ENCODE results near the gene MREG.

Gene MREG

GRCh38 chr2:216002693-216003092 lies 10.7 kb downstream of the MREG start:
- TF ChIP-seq, protein P1, sequence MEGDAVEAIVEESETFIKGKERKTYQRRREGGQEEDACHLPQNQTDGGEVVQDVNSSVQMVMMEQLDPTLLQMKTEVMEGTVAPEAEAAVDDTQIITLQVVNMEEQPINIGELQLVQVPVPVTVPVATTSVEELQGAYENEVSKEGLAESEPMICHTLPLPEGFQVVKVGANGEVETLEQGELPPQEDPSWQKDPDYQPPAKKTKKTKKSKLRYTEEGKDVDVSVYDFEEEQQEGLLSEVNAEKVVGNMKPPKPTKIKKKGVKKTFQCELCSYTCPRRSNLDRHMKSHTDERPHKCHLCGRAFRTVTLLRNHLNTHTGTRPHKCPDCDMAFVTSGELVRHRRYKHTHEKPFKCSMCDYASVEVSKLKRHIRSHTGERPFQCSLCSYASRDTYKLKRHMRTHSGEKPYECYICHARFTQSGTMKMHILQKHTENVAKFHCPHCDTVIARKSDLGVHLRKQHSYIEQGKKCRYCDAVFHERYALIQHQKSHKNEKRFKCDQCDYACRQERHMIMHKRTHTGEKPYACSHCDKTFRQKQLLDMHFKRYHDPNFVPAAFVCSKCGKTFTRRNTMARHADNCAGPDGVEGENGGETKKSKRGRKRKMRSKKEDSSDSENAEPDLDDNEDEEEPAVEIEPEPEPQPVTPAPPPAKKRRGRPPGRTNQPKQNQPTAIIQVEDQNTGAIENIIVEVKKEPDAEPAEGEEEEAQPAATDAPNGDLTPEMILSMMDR (IDR thresholded peaks at IDR 0.05; ENCODE audit: low read depth, low read length, missing control alignments) = no peak
- no peak overlapping the region for H3K4me3 ChIP-seq (ENCODE audit: low read depth, low read length)
- in situ Hi-C loops (cut with HindIII; ENCODE audit: low pct_ligation_motif_present, low sequenced_read_pairs) = no loop called here
- H3K36me3 ChIP-seq (replicated peaks) = no peaks in the 10 kb centered on the region
- no peaks in the 10 kb centered on the region for H3K27me3 ChIP-seq (replicated peaks)
- H3K27ac ChIP-seq = no peak overlapping the region
- DNase-seq = no peak

- no peak overlapping the region for H3K27ac ChIP-seq
- TF ChIP-seq, protein P1 (IDR thresholded peaks at IDR 0.05; ENCODE audit: low read depth, low read length, missing control alignments) = no peak
- no peaks in the 10 kb centered on the region for H3K27me3 ChIP-seq (replicated peaks)
- H3K4me3 ChIP-seq (ENCODE audit: low read depth, low read length) = no peak overlapping the region
- in situ Hi-C loops (cut with HindIII; ENCODE audit: low pct_ligation_motif_present, low sequenced_read_pairs) = no loop called here
- no peaks in the 10 kb centered on the region for H3K36me3 ChIP-seq (replicated peaks)
- no peak for DNase-seq
These were observed 11.2 kb downstream of the MREG start for GRCh38 chr2:216002101-216002678.

DNA sequence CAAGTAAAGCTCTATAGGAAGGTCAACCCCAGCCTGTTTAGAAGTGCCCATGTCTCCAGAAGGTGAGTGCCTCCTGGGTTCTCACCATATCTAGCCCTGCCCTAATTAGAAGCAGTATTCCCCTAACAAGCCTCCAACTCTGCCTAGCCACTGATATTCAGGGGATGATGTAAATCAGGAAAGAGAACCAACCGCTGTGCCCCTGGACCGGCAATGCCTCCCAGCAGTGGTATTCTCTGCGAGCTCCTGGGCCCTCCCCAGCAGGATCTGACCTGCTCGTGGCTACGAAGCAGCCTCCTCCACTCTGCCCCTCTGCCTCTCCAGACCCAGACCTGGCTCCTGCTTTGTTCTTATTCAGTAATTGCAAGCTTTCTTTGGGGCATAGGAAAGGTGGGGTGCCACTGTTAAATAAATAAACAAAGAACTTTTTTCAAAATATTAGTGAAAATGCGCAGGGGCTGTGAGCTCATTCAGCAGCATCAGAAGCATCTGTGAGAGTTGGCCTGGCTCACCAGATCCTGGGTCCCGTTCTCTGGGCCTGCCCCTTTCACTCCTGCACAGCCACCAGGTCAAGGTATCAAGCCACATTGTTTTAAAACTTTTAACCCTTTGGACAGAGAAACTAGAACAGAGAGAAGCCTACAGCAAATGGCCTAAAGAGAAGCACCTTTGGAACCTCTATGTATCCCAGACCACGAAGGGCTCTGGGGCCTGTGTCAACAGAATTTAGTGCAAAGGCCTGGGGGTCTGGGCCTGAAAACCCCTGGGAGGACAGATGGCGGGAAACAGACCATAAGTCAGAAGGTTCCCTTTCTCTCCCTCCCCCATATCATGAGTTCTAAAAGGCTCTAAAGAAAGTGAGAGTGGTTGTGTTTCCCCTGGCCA lies 11.9 kb downstream of the MREG start:
- TF ChIP-seq, protein P1 (IDR thresholded peaks at IDR 0.05; ENCODE audit: low read depth, low read length, missing control alignments) = no peak
- Histone ChIP-seq H3K36me3 (replicated peaks) (no peaks in the 10 kb centered on the region), H3K27ac (no peak overlapping the region), H3K4me3 (ENCODE audit: low read depth, low read length) (no peak overlapping the region), H3K27me3 (replicated peaks) (no peaks in the 10 kb centered on the region)
- DNase-seq = no peak
- in situ Hi-C loops (cut with HindIII; ENCODE audit: low pct_ligation_motif_present, low sequenced_read_pairs) = no loop called here

GRCh38 chr2:215998636-215999035 lies 14.7 kb downstream of the MREG start:
- TF ChIP-seq, protein P1 (IDR thresholded peaks at IDR 0.05; ENCODE audit: low read depth, low read length, missing control alignments) = no peak
- Histone ChIP-seq H3K4me3 (ENCODE audit: low read depth, low read length) (no peak overlapping the region), H3K27ac (no peak overlapping the region), H3K27me3 (replicated peaks) (no peaks in the 10 kb centered on the region), H3K36me3 (replicated peaks) (no peaks in the 10 kb centered on the region)
- in situ Hi-C loops (cut with HindIII; ENCODE audit: low pct_ligation_motif_present, low sequenced_read_pairs) = no loop called here
- DNase-seq = no peak

GRCh38 chr2:215997219-215997618 lies 16.1 kb downstream of the MREG start:
- Histone ChIP-seq H3K27ac (no peak overlapping the region), H3K27me3 (replicated peaks) (no peaks in the 10 kb centered on the region), H3K4me3 (ENCODE audit: low read depth, low read length) (no peak overlapping the region), H3K36me3 (replicated peaks) (no peaks in the 10 kb centered on the region)
- no peak for DNase-seq
- TF ChIP-seq, protein P1 (IDR thresholded peaks at IDR 0.05; ENCODE audit: low read depth, low read length, missing control alignments) = no peak
- in situ Hi-C loops (cut with HindIII; ENCODE audit: low pct_ligation_motif_present, low sequenced_read_pairs) = no loop called here
